ENCODE data around the gene THUMPD3. TPM values are rescaled to one million over a fixed set of nuclear protein-coding genes. Genes with fewer than 3 reads are reported as not detected.

Gene THUMPD3
- total RNA-seq, 1 donor from 2014 or later, result 34.8 TPM

GRCh38 chr3:9396301-9396631 lies 33.4 kb downstream of the THUMPD3 start:
- Histone ChIP-seq H3K27me3 (no peaks in the 10 kb centered on the region), H3K4me3 (peak overlapping the region; percentile 79), H3K27ac (peak overlapping the region; percentile 95), H3K36me3 (peaks cover 32% of the 10 kb centered on the region), H3K9me3 (no peaks in the 10 kb centered on the region), H3K4me1 (peaks cover 54% of the 10 kb centered on the region)
- ATAC-seq (peak; percentile 72), DNase-seq (no peak)
- no peak for TF ChIP-seq CTCF (IDR thresholded peaks at IDR 0.05)
- intact Hi-C loops (cut with DNase I), result no loop called here

GRCh38 chr3:9396632-9397331 lies 33.9 kb downstream of the THUMPD3 start:
- Histone ChIP-seq H3K4me3 (peak overlapping the region; percentile 79), H3K27ac (peak overlapping the region; percentile 95), H3K27me3 (no peaks in the 10 kb centered on the region), H3K9me3 (no peaks in the 10 kb centered on the region), H3K36me3 (peaks cover 27% of the 10 kb centered on the region), H3K4me1 (peaks cover 59% of the 10 kb centered on the region)
- ATAC-seq (peak; percentile 86), DNase-seq (peak; percentile 99)
- intact Hi-C loops (cut with DNase I), result no loop called here
- TF ChIP-seq CTCF (IDR thresholded peaks at IDR 0.05), result no peak

- Histone ChIP-seq H3K27me3 (no peaks in the 10 kb centered on the region), H3K9me3 (no peaks in the 10 kb centered on the region), H3K27ac (peak within 1 kb of the TSS; percentile 97), H3K36me3 (peaks cover 23% of the 10 kb centered on the region), H3K4me3 (peak within 1 kb of the TSS; percentile 79), H3K4me1 (peaks cover 59% of the 10 kb centered on the region)
- intact Hi-C loops (cut with DNase I), result no loop called here
- no peak for TF ChIP-seq CTCF (IDR thresholded peaks at IDR 0.05)
- ATAC-seq, result peak; percentile 84
- DNase-seq, result peak; percentile 99
These were observed 34.6 kb downstream of the THUMPD3 start, which contains the start of gene SETD5 for GRCh38 chr3:9397332-9397905. TSS of gene SETD5 (plus strand) at chr3:9397615. CDS start at chr3:9428939, 31,324 bp downstream.

GRCh38 chr3:9397906-9398699 lies 35.2 kb downstream of the THUMPD3 start:
- no peaks in the 10 kb centered on the region for H3K27me3 ChIP-seq
- ATAC-seq (no peak), DNase-seq (peak; percentile 68)
- H3K36me3 ChIP-seq, result peaks cover 17% of the 10 kb centered on the region
- H3K27ac ChIP-seq, result peak overlapping the region; percentile 97
- peaks cover 61% of the 10 kb centered on the region for H3K4me1 ChIP-seq
- TF ChIP-seq CTCF (IDR thresholded peaks at IDR 0.05), result no peak
- no peaks in the 10 kb centered on the region for H3K9me3 ChIP-seq
- intact Hi-C loops (cut with DNase I), result no loop called here
- H3K4me3 ChIP-seq, result peak overlapping the region; percentile 79

GRCh38 chr3:9398700-9399336 lies 36.0 kb downstream of the THUMPD3 start:
- peak overlapping the region; percentile 97 for H3K27ac ChIP-seq
- peaks cover 68% of the 10 kb centered on the region for H3K4me1 ChIP-seq
- no peak for ATAC-seq
- H3K9me3 ChIP-seq, result no peaks in the 10 kb centered on the region
- TF ChIP-seq CTCF (IDR thresholded peaks at IDR 0.05), result no peak
- no peaks in the 10 kb centered on the region for H3K27me3 ChIP-seq
- no peak for DNase-seq
- H3K36me3 ChIP-seq, result peaks cover 9% of the 10 kb centered on the region
- H3K4me3 ChIP-seq, result peak overlapping the region; percentile 79
- intact Hi-C loops (cut with DNase I), result no loop called here

Data from upper lobe of right lung (tissue), 1 donor.